ENCODE results near the gene RASSF8. TPM values are rescaled to one million over a fixed set of nuclear protein-coding genes. Genes with fewer than 3 reads are reported as not detected.

Gene RASSF8
- total and polyA plus RNA-seq, 8 donors: 3.7 to 66.8 (median 10.5) TPM

- Histone ChIP-seq H3K4me1 (peaks cover 0 to 69% (median 20%) of the 10 kb centered on the region in 4 donors), H3K4me3 (no peak overlapping the region), H3K36me3 (no peaks in the 10 kb centered on the region), H3K9me3 (no peaks in the 10 kb centered on the region), H3K27ac (peak overlapping the region in 2 of 5 donors; percentile 23 to 56), H3K27me3 (no peaks in the 10 kb centered on the region)
- TF ChIP-seq CTCF (IDR thresholded peaks at IDR 0.05): no peak
- TF ChIP-seq EP300 (IDR thresholded peaks at IDR 0.05): no peak
- no peak for TF ChIP-seq POLR2A (IDR thresholded peaks at IDR 0.05)
- no peak for TF ChIP-seq POLR2AphosphoS5 (IDR thresholded peaks at IDR 0.05)
- DNase-seq: no peak
- intact Hi-C loops (cut with DNase I; ENCODE audit: low total_unique reads): no loop called here
- WGBS, 5 donors: 84 to 99% (median 94%) methylated on average over 2 of the region's 2 CpGs
Measured at GRCh38 chr12:25984759-25985158, 26.3 kb downstream of the RASSF8 start.

GRCh38 chr12:25985316-25986175 lies 27.1 kb downstream of the RASSF8 start:
- Histone ChIP-seq H3K4me1 (peaks cover 0 to 68% (median 20%) of the 10 kb centered on the region in 4 donors), H3K36me3 (no peaks in the 10 kb centered on the region), H3K4me3 (no peak overlapping the region), H3K27me3 (no peaks in the 10 kb centered on the region), H3K27ac (peak overlapping the region in 2 of 5 donors; percentile 23 to 56), H3K9me3 (no peaks in the 10 kb centered on the region)
- TF ChIP-seq POLR2AphosphoS5 (IDR thresholded peaks at IDR 0.05) (no peak), EP300 (IDR thresholded peaks at IDR 0.05) (no peak)
- no peak for DNase-seq
- WGBS, 5 donors: 71 to 88% (median 71%) methylated on average over 8 of the region's 8 CpGs
- intact Hi-C loops (cut with DNase I; ENCODE audit: low total_unique reads): no loop called here

- DNase-seq: no peak
- Histone ChIP-seq H3K27me3 (no peaks in the 10 kb centered on the region), H3K27ac (peak overlapping the region in 2 of 5 donors; percentile 23 to 56), H3K4me3 (no peak overlapping the region), H3K4me1 (peaks cover 0 to 63% (median 20%) of the 10 kb centered on the region in 4 donors), H3K36me3 (no peaks in the 10 kb centered on the region), H3K9me3 (no peaks in the 10 kb centered on the region)
- TF ChIP-seq POLR2AphosphoS5 (IDR thresholded peaks at IDR 0.05) (no peak), EP300 (IDR thresholded peaks at IDR 0.05) (no peak), CTCF (IDR thresholded peaks at IDR 0.05) (no peak), POLR2A (IDR thresholded peaks at IDR 0.05) (no peak)
- intact Hi-C loops (cut with DNase I; ENCODE audit: low total_unique reads): no loop called here
Measured at GRCh38 chr12:25986180-25986579, 27.7 kb downstream of the RASSF8 start.

- intact Hi-C loops (cut with DNase I; ENCODE audit: low total_unique reads): no loop called here
- 57 to 65% (median 60%) methylated on average over 2 of the region's 2 CpGs for WGBS, 5 donors
- TF ChIP-seq EP300 (IDR thresholded peaks at IDR 0.05) (no peak), POLR2AphosphoS5 (IDR thresholded peaks at IDR 0.05) (no peak), POLR2A (IDR thresholded peaks at IDR 0.05) (no peak), CTCF (IDR thresholded peaks at IDR 0.05) (no peak)
- Histone ChIP-seq H3K9me3 (no peaks in the 10 kb centered on the region), H3K4me1 (peaks cover 0 to 67% (median 25%) of the 10 kb centered on the region in 4 donors), H3K27me3 (no peaks in the 10 kb centered on the region), H3K36me3 (no peaks in the 10 kb centered on the region), H3K4me3 (no peak overlapping the region), H3K27ac (no peak overlapping the region)
- DNase-seq: no peak
Measured at GRCh38 chr12:25988505-25988904, 30.0 kb downstream of the RASSF8 start.

- Histone ChIP-seq H3K27me3 (no peaks in the 10 kb centered on the region), H3K9me3 (no peaks in the 10 kb centered on the region), H3K36me3 (no peaks in the 10 kb centered on the region), H3K4me1 (peaks cover 0 to 67% (median 26%) of the 10 kb centered on the region in 4 donors), H3K27ac (no peak overlapping the region), H3K4me3 (no peak overlapping the region)
- 70 to 80% (median 73%) methylated on average over 2 of the region's 2 CpGs for WGBS, 5 donors
- intact Hi-C loops (cut with DNase I; ENCODE audit: low total_unique reads): no loop called here
- TF ChIP-seq POLR2AphosphoS5 (IDR thresholded peaks at IDR 0.05) (no peak), CTCF (IDR thresholded peaks at IDR 0.05) (no peak), EP300 (IDR thresholded peaks at IDR 0.05) (no peak), POLR2A (IDR thresholded peaks at IDR 0.05) (no peak)
- no peak for DNase-seq
Measured at GRCh38 chr12:25990495-25990894, 32.0 kb downstream of the RASSF8 start.
